Amniotic epithelial cell (primary cell): ENCODE results near the gene STPG4.
A peak's percentile ranks its signal among the peaks of the same experiment; 100 is the strongest.

Experiments used
- DNase-seq: peaks from one replicate; pipeline ENCODE4 v3.0.0-alpha.2; 2010; ENCODE audit warnings: low read depth

Gene STPG4

DNA sequence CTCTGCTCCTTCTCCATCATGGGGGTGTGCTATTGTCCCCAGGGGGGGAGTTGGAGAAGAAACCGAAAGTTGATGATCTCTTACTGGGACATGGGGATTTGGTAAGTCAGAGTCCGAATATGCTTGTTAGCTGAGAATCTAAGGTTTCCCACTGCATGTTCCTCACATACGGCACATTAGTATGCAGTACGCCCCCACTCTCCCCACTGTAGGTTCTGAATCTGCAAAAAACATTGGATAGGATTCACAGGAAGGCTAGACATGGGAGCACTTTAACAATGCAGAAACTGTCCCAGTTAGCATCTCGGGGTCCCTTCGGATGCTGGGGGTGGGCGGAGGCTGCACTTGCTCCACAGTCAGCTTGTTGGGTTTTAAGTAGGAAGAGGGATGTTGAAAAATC lies 102.3 kb downstream of the STPG4 start:
- DNase-seq, result no peak

DNA sequence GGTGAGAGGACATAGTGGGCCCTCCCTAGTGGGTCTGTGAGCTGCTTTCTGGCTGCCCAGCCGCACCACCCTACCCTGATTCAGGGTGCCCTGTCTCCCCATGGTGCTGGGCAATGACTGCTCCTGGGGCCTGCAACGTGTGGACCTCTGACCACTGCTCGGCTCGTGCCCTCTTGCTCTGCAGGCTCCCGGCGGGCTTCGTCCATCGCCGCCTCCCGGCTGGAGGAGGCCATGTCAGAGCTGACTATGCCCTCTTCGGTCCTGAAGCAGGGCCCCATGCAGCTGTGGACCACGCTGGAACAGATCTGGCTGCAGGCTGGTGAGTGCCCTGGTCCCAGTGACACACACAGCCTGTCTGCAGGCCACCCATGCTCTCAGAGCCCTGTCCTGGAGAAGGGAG lies 103.5 kb downstream of the STPG4 start:
- DNase-seq, result no peak

DNA sequence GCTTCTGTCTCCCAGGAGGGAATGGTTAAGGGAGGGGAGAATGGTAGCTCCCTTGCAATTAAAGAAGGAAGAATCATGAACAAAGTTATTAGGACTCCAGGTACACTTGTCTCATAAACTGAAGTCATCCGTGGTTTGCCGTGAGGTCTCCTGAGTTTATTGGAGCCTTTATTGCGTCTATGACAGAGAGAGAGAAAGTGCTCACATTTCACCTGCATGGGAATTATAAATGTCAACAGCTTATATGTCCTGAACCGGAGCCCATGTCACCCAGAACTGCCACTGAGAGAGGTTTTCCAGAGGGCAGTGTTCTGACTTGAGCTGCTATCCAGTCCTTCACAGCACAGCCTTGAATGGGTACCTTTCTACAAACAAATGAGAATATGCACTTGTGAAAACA lies 104.3 kb downstream of the STPG4 start:
- no peak for DNase-seq

DNA sequence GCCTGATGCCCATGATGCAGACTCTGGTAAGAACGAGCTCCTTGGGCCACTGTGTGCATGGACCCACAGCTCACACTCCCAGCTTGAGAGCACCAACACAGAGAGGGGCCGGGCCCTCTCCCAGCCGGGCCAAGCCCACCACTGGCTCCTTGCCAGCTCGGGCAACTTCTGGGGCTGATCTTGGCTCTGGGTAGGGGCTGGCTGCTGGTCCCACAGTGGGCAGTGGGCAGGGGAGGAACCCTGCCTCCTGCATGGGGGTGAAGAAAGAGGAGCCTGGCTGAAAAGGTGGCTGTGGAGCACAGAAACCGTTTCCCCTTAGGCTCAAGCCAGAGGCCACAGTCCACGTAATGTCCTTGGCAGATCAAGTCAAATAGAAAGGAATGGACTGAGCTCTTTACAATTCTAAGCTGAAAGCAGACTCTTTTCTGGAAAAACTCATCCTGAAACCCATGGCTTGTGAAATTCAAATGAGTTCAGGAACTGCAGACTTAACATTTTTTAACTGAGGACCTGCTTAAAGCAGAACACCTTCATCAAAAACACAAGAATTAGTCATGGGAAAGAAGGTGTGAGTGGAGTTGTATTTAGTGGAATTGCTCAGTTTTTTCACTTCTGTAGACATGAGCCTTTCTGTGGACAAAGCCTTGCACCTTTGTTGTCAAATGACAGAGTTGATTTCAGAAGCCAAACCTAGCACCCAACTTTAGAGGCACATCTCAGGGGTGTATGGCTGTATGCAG lies 104.9 kb downstream of the STPG4 start:
- DNase-seq, result no peak

DNA sequence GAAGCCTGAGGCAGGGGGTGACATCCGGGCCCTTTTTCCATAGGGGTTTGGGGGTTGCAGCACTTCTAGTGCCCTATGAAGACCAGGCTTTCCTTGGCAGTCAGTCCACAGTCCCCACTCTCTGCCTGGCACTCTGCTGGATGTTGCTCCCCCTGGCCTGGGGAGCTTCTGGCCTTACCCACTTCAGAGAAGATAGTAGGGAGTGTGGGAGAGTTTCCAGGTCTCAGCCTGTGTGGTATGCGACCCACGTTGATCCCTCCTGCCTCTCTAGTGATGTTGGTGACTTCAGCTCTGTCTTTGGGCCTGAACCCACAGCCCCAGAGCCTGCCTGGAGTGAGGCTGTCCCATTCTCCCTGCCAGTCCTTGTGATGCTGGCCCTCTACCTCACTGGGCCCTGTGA lies 105.6 kb downstream of the STPG4 start:
- no peak for DNase-seq

DNA sequence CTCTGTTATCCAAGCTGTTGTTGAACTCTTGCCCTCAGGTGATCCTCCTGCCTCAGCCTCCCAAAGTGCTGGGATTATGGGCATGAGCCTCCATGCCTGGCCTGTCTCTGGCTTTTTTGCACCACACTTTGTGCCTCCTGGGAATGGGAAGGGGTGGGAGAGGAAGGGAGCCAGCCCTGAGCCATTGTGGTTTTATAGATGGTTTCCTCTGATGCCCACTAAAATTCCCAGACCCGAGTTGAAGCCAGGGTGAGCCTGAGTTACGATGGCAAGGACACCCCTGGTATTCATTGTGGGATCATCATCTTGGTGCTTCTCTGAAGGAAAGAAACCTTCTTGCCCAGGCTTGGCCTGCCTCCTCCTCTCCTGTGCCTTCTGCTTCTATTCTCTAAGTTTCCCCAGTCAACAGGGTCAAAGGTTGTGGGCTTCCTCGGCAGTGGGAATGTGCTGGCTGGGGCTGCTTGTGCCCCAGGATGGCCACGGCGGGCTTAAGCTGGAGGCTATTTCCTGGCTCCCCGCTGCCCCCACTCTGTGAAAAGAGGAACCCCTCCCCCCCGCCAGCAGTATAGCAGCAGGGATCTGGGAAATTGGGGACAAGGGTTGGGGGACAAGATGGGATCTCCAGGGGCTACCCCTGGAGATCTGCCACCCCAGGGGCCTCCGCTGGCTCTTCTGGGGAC lies 106.2 kb downstream of the STPG4 start:
- no peak for DNase-seq

DNA sequence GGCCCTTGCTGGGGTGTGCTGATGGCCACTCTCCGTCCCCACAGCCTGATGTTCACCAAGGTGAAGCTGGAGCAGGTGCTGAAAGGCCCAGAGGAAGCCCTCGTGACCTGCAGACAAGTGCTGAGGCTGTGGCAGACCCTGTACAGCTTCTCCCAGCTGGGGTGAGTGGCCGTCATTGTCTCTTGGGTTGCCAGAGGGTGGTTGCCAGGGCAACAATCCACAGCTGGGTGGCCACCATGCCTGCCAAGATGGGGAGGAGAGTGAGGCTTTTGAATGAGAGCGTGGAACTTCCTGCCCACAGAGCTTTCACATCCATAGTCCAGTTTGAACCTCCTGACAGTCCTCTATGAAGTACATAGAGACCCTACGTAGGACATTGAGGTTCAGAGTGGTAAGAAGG lies 108.8 kb downstream of the STPG4 start:
- DNase-seq, result no peak

DNA sequence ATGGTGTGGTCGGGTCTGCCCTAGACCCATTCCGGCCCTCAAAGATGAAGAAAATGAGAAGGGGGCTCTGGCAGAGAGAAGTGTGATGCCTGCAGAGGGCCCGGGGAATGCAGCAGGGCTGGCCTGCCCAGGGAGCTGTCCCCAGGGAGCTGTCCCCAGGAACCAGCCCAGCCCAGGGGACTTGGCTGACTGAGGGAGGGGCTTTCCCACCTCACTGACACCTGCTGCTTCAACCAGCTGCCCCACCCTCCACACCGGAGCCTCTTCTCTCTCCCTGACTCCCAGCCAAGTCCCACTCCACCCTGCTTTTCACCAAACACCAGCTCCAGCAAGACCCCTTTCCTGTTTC lies 111.2 kb downstream of the STPG4 start:
- no peak for DNase-seq

DNA sequence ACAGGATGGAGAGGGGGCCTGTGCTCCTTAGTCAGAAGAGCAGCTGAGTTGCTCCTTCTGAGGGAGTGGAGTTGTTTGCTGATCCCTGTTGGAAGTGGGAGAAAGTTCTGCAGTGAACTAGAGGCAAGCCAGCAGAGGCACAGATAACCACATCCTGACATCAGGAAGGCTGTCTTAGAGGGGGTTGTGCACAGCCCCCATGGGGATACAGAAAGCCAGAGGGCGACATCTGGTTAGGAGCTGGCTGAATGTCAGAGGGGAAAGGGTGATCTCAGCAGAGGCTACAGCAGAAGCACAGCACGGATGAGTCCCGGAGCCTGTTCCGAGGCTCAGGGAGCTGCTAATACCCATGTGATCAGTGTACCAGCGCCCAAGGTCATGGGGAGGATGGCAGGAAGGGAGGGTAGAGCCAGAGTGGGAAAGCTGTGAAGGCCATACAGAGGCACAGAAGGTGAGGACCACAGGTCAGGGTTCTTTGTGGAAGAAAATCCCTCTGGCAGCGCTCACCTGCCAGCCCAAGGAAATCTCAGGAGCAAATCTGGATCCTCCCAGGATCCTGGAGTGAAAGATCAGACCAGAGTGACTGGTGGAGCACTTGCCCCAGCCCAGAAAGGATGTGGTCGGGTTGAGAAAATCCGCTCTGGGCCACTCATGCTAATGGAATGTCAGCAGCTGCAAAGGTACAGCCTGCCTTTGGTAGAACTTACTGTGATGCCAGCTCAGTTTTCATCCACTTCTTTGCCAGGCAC lies 111.8 kb downstream of the STPG4 start:
- DNase-seq, result peak; percentile 95

DNA sequence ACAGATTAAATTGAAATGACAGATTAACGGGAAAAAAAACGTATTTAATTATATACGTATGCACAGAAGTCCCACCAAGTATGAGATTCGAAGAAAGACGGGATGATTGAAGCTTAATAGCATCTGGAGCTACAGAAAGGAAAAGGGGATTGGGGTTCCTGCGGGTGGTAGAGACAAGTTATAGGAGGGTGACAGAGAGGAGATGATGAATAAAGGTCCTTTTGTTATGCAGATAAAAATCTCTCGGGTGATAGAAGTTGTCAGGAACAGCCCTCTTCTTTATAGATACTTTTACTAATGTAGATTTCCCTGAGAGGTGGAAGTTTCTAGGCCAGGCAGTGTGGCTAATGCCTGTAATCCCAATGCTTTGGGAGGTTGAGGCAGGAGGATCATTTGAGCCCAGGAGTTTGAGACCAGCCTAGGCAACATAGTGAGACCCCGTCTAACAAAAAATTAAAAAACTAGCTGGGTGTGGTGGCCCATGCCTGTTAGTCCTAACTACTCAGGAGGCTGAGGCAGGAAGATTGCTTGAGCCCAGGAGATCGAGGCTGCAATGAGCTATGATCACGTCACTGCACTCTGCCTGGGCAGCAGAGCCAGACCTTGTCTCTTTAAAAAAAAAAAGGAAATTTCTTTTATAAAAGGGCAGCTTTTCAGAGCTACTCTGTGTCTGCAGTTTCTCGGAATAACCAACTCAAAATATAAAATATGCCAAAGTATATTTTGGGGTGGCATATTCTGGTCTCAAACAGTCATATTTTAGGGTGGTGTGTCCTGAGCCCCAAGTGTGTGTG lies 113.0 kb downstream of the STPG4 start:
- no peak for DNase-seq

DNA sequence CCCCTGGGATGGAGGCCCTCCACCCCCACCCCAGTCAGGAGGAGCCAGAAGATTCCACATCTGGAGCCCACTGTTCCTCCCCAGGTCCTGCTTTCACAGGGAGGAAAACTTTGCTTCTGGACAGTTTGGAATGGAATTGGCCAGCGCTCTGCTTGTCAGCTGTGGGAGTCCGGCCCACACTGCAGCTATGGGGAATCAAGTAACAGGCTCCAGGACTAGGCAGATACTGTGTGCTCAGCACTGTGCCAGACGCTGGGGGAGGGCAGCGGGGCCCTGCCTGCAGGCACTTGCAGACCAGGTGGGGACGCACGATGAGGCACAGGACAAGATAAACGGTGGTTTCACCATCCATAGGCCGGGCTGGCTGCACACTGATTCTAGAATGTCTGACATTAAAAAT lies 114.0 kb downstream of the STPG4 start:
- DNase-seq, result peak; percentile 14

DNA sequence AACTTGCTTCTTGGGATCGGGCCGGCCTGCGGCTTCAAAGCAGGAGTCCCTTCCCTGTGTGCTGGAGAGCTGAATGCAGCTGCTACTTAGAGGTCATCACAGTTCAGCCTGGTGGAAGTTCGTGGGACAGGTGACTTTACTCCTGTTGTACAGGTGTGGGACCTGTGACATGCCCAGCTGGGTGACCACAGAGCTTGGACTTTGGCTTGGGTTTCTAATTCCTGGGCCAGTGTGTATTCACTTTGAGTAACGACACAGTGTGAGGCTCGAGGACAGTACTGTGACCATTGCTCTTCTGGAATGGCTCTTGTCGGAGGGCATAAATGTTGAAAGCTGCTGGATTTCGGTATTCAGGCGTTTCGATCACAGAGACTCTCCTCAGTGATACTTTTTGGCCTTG lies 114.5 kb downstream of the STPG4 start:
- no peak for DNase-seq

DNA sequence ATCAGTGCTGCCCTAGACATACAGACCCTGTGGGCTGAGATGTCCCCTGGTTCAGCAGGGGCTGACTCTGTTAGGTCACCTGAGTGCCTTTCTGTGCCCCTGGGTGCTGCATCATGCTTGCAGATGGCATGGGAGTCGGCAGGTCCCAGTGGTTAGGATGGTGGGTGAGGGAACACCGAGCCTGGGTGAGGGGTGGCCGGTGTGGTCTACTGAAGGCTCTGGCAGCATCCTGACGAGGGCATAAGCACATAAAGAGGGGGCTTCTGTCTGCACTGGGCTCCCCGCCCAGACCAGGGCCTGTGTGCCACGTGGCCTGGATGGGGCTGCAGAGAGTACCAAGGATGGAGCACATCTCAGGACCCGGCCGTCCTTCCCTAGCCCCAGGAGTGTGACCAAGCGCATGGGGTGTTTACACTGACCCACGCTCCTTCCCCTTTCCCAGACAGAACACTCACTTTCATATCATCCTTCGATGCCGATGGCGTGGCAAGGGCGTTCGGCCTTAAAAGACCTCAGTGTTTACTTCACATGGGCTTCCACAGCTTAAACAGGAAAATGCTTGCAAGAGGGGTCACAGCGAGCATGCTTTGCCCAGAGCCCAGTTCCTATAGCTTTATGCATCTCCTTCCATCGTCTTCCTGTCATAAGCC lies 115.1 kb downstream of the STPG4 start:
- DNase-seq, result no peak

DNA sequence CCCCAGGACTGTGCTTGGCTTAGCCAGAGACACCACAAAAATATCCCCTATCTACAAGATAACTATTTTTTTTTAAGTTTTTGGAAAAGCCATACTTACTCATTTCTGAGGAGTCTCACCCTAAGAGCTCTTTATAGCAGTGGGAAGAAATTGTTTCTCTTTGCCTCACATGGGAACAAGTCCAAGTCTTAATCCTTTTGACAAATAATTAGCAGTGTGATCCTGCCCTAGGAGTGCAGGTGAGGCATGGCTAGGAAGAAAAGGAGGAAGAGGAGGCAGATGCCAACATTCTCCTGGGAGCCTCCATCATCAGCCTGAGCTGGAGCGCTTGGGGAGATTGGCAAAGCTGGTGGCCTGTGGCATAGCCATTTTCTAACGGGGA lies 115.6 kb downstream of the STPG4 start:
- DNase-seq, result no peak

DNA sequence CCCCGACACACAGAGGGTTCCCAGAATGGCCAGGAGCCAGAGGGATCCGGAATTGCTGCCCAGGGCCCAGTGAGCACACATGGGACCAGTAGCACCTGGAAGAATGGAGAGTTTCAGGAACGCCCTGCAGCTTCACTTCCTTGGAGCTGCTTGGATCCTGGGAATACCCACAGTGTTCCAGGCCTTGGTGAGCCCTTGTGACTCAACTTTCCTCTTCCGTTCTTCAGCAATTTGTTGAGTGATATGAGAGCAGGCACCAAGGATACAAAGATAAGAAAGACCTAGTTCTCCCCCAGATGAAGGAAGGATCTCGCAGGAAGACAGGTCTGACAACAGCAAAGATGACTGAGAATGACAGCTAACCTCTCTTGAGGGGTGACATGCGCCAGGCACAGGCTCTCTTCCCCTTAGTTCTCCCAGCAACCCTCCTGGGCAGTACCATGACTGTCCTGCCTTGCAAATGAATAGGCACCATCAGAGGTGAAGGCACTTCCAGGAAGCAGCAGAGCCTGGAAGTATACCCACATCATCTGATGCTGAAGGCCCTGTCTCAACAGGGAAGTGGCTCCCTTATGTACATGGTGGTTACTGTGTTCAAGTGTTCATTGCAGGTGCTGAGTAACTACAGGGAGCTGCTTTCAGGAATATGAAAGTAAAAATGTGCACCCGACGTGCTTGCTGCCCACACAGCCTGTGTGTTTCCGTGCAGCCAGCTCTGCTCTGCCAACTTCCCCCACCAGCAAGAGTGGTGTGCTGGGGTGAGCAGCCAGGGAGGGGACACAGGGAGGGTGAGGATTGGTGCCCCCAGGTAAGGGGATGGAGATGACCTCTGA lies 116.2 kb downstream of the STPG4 start:
- DNase-seq, result peak; percentile 67

DNA sequence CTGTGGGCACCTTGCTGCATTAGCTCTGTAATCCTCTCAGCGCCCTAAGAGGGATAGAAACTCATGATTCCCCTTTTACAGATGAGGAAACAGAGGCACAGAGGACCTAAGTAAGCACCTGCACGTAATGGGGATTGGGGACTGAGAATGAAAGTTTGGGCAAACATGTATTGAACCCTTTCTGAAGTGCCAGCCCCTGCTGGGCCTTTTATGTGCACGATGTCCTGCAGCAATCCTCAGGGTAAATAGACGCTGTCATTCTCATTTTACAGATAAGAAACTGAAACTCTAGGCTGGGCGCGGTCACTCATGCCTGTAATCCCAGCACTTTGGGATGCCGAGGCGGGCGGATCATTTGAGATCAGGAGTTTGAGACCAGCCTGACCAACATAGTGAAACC lies 117.4 kb downstream of the STPG4 start:
- DNase-seq, result no peak
